GM15510 (cell line): Measurements from ENCODE around the gene ARHGAP12.

ENCODE experiments used
- POLR2A ChIP-seq: IDR thresholded peaks from 3 replicates; pipeline ENCODE4 v1.6.1; 2011; ENCODE audit warnings: borderline replicate concordance; ENCODE audit not compliant: insufficient read length; ENCODE audit errors: extremely low read depth

The ARHGAP12 gene

GRCh38 chr10:31936933-31937332, 8.3 kb upstream of the ARHGAP12 start:
- no peak for TF ChIP-seq POLR2A

DNA sequence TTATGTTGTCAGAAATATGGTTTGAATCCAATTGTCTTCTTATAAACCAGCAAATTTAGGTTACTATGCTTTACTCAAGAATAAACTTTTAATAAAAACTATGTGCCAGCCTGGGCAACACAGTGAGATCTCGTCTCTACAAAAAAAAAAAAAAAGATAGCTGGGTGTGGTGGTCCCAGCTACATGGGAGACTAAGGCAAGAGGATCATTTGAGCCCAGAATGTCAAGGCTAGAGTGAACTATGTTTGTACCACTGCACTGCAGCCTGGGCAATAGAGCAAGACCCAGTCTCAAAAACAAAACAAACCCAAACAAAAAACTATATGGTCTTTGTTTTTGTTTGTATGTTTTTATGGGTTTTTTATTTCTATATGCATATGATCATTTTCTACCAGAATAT, 7.5 kb upstream of the ARHGAP12 start:
- no peak for TF ChIP-seq POLR2A

GRCh38 chr10:31935678-31936077, 7.0 kb upstream of the ARHGAP12 start:
- TF ChIP-seq POLR2A: no peak

- TF ChIP-seq POLR2A: no peak
Observed at GRCh38 chr10:31932838-31933237, 4.2 kb upstream of the ARHGAP12 start.

DNA sequence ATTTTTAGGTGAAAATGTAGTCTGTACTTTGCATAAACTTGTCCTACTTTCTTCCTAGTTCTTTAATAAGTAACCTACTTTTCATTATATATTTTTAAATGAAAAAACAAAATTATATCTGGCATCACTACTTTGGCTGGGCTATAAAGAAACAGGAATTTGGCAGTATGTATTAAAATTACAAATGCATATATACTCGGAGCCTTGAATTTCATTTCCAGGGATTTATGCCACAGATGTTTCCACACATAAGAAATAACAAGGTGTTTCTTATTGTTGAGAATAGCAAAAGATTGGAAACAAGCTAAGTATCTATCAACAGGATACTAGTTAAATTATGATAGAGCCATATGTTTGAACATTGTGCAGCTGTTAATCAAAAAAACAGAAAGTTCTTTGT, 2.2 kb upstream of the ARHGAP12 start:
- no peak for TF ChIP-seq POLR2A

DNA sequence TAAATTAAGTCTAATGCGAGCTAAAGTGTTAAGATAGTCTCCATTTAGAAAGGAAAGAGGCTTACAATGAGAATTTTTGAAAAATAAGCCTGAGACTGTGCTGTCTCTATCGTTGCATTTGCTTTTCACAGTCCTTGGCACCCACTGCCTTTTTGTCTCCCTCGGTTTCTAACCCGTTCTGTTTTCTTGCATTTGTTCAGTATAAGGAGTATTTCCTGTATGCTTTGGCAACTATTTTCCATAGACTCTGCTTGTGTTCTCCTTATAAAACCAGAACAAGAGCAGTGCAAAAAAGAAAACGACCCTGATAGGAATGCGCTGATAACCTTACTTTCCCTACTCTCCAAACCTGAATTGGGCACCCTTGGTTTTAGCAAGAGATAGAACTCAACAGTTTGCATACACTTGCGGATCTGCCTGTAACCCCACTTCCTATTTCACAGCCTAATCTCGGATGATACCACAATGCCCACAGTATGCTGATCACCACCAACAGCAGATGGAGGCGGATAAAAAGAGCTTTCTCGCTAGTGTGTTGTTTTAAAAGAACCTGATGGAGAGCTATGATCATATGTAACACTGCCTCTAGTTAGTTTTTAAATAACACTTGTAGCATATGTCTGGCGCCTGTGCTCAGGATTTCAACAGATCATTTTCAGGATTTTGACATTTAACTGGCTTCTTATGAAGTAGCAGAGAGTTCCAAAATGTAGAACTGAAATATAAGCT, 1.6 kb upstream of the ARHGAP12 start:
- TF ChIP-seq POLR2A: no peak

GRCh38 chr10:31929261-31930022, 811 bp upstream of the ARHGAP12 start:
- TF ChIP-seq POLR2A: no peak

DNA sequence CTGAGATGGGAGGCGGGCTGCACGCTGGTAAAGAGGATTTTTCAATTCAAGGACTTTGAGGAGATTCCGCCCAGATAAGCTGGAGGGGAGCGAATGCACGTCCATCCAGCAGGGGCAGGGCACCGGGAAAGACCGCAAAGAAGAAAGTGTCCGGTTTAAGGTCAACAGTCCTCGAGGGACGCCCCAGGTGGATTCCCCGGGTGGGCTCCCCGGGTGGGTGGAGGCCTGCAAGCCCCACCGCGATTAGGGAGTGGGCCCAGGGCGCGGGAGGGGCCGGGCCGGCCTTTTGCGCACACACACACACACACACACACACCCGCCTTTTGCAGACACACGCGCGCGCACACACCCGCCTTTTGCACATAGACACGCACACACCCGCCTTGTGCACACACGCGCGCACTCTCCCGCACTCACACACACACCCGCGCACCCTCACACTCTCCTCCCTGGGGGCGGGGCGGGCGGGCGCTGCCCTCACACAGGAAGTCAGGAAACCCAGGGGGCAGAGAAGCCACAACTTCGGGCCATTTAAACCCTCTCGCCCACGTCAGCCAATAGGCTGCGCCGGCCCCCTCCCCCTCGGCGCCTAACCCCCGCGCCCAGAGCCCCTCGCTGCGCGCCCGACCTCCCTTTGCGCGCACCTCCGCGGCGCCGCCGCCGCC, 615 bp downstream of the ARHGAP12 start:
- no peak for TF ChIP-seq POLR2A

GRCh38 chr10:31927565-31927883, 1.1 kb downstream of the ARHGAP12 start:
- TF ChIP-seq POLR2A: no peak

GRCh38 chr10:31926765-31927564, 1.7 kb downstream of the ARHGAP12 start:
- no peak for TF ChIP-seq POLR2A

DNA sequence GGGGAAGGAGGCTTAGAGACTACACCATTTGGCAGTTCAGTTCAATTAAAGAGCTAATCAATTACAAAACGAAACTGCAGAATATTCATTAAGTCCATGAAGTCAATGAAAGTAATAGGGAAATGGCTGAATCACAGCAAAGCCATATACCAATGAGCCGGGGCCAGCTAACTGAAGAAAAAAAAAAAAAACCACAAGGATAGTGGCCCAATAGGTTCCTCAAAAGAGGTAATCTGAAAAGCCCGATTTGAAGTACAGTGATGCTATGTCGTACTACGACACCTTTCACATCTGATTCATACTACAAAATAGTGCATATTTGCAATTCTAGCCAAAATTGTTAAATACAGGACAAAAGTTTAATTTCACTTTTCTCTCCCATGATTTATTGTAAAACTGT, 2.5 kb downstream of the ARHGAP12 start:
- no peak for TF ChIP-seq POLR2A

DNA sequence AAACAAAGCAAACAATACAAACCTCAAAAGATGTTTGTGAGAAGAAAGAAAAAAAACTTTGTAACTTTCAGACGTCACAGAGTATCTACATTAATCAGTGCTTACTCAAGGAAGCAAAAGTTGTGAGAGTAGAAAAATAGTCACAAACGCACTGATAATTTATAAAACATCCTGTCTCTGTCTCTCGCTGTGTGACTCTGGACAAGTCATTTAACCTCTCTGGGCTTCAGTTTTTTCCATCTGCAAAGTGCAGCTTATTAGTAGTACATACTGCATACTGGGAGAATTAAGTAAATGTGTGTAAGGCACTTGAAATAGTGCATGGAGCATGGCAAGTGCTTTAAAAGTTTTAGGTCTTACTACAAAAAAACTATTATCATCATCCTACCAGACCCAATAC, 3.8 kb downstream of the ARHGAP12 start:
- TF ChIP-seq POLR2A: no peak

DNA sequence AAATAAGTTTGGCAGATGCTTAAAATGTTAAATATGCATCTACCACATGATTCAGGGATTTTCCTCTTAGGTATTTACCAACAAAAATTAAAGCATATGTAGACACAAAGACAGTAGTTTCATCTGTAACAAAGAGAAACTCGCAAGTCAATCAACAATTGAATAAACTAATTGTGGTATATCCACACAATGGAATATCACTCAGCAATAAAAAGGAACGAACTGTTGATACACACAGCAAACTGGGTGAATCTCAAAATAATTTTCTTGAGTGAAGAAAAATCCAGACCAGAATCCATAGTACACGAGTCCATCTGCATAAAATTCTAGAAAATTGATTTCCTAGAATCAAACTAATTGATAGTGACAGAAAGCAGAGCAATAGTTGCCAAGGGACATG, 5.2 kb downstream of the ARHGAP12 start:
- no peak for TF ChIP-seq POLR2A

DNA sequence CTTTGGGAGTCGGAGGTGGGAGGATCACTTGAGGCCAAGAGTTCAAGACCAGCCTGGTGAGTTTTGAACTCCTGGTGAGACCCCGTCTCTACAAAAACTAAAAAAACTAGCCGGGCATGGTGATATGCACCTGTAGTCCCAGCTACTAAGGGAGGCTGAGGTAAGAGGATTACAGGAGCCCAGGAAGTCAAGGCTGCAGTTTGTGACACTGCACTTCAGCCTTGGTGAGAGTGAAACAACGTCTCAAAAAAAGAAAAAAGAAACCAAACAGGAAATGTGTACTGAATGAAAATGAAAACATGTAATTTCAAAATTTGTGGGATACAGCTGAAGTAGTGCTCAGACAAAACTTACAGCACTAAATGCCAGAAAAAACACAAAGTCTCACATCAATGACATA, 7.6 kb downstream of the ARHGAP12 start:
- TF ChIP-seq POLR2A: no peak

DNA sequence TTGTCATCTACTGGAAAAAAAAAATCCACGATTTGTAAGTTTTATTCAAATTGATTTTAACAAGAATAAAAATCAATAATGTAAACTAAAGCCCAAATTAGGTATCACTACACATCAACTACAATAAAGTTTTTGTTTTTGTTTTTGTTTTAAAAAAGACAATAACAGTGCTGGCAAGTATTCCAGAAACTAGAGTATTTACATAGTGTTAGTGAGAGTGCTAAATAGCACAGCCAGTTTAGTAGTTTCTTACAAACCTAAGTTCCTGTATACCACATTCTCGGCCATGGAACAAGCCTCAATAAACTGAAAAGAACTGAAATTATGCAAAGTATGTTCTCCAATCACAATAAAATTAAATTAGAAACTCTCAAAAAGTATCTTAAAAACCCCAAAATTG, 8.1 kb downstream of the ARHGAP12 start:
- no peak for TF ChIP-seq POLR2A
